Nephron progenitor cell (in vitro differentiated cells): ENCODE measurements around the gene RSRC1.

Experiments
- DNase-seq: peaks from one replicate; pipeline ENCODE4 v3.0.0; 2021
- H3K27ac Mint-ChIP-seq: 2 replicates; pipeline ENCODE4 v1.8.0; 2021; ENCODE audit warnings: mild to moderate bottlenecking, moderate library complexity, mixed read lengths
- H3K27me3 Mint-ChIP-seq: 2 replicates; pipeline ENCODE4 v1.8.0; 2021; ENCODE audit warnings: mild to moderate bottlenecking, low read depth, mixed read lengths; ENCODE audit not compliant: poor library complexity
- H3K36me3 Mint-ChIP-seq: 2 replicates; pipeline ENCODE4 v1.8.0; 2021; ENCODE audit warnings: low read depth, mixed read lengths
- H3K4me1 Mint-ChIP-seq: 2 replicates; pipeline ENCODE4 v1.8.0; 2021; ENCODE audit warnings: mixed read lengths
- H3K4me3 Mint-ChIP-seq: 2 replicates; pipeline ENCODE4 v1.8.0; 2021; ENCODE audit warnings: mild to moderate bottlenecking, moderate library complexity, mixed read lengths
- H3K9me3 Mint-ChIP-seq: 2 replicates; pipeline ENCODE4 v1.8.0; 2021; ENCODE audit warnings: mild to moderate bottlenecking, moderate library complexity, mixed read lengths
- CTCF ChIP-seq: fragments of 200-600 bp; sonication (generic); IDR thresholded peaks from 2 replicates; pipeline ENCODE4 v1.5.0; 2021; ENCODE audit warnings: antibody characterized with exemption

RSRC1 gene

GRCh38 chr3:158568784-158569183, 458.9 kb downstream of the RSRC1 start:
- TF ChIP-seq CTCF: no peak
- no peaks in the 10 kb centered on the region for H3K36me3 Mint-ChIP-seq
- no peak overlapping the region for H3K27ac Mint-ChIP-seq
- H3K4me3 Mint-ChIP-seq: no peak overlapping the region
- no peak for DNase-seq
- H3K4me1 Mint-ChIP-seq: peaks cover 14% of the 10 kb centered on the region
- H3K27me3 Mint-ChIP-seq: peaks cover 30% of the 10 kb centered on the region
- peaks cover 4% of the 10 kb centered on the region for H3K9me3 Mint-ChIP-seq

- H3K4me3 Mint-ChIP-seq: no peak overlapping the region
- peaks cover 14% of the 10 kb centered on the region for H3K4me1 Mint-ChIP-seq
- H3K9me3 Mint-ChIP-seq: peaks cover 4% of the 10 kb centered on the region
- no peak overlapping the region for H3K27ac Mint-ChIP-seq
- no peaks in the 10 kb centered on the region for H3K36me3 Mint-ChIP-seq
- H3K27me3 Mint-ChIP-seq: peaks cover 30% of the 10 kb centered on the region
- no peak for TF ChIP-seq CTCF
- DNase-seq: no peak
These were observed 459.9 kb downstream of the RSRC1 start for GRCh38 chr3:158569794-158570193.

GRCh38 chr3:158570999-158571702, 461.3 kb downstream of the RSRC1 start, which contains the start of gene MLF1:
Gene MLF1, plus strand, starts transcription at chr3:158571194. Its CDS starts 107 bp downstream, at chr3:158571301.
- Mint-ChIP-seq H3K9me3 (no peaks in the 10 kb centered on the region), H3K27ac (peak within 1 kb of the TSS; percentile 98), H3K4me3 (peak within 1 kb of the TSS; percentile 93), H3K36me3 (no peaks in the 10 kb centered on the region), H3K27me3 (peaks cover 30% of the 10 kb centered on the region), H3K4me1 (peaks cover 14% of the 10 kb centered on the region)
- no peak for TF ChIP-seq CTCF
- DNase-seq: peak; percentile 97

GRCh38 chr3:158571969-158572765, 462.3 kb downstream of the RSRC1 start:
- no peak for TF ChIP-seq CTCF
- DNase-seq: no peak
- no peaks in the 10 kb centered on the region for H3K36me3 Mint-ChIP-seq
- H3K4me3 Mint-ChIP-seq: peak overlapping the region; percentile 58
- peaks cover 14% of the 10 kb centered on the region for H3K4me1 Mint-ChIP-seq
- peaks cover 29% of the 10 kb centered on the region for H3K27me3 Mint-ChIP-seq
- no peaks in the 10 kb centered on the region for H3K9me3 Mint-ChIP-seq
- H3K27ac Mint-ChIP-seq: no peak overlapping the region

GRCh38 chr3:158572766-158573060, 462.8 kb downstream of the RSRC1 start:
- H3K4me3 Mint-ChIP-seq: peak overlapping the region; percentile 58
- peaks cover 14% of the 10 kb centered on the region for H3K4me1 Mint-ChIP-seq
- DNase-seq: no peak
- H3K9me3 Mint-ChIP-seq: no peaks in the 10 kb centered on the region
- no peak for TF ChIP-seq CTCF
- H3K27me3 Mint-ChIP-seq: peaks cover 26% of the 10 kb centered on the region
- no peaks in the 10 kb centered on the region for H3K36me3 Mint-ChIP-seq
- H3K27ac Mint-ChIP-seq: no peak overlapping the region

GRCh38 chr3:158573714-158574113, 463.8 kb downstream of the RSRC1 start:
- no peak overlapping the region for H3K27ac Mint-ChIP-seq
- H3K9me3 Mint-ChIP-seq: no peaks in the 10 kb centered on the region
- no peak for TF ChIP-seq CTCF
- no peaks in the 10 kb centered on the region for H3K36me3 Mint-ChIP-seq
- DNase-seq: no peak
- no peak overlapping the region for H3K4me3 Mint-ChIP-seq
- H3K27me3 Mint-ChIP-seq: peaks cover 19% of the 10 kb centered on the region
- peaks cover 14% of the 10 kb centered on the region for H3K4me1 Mint-ChIP-seq
